Measurements from ENCODE around the gene TTC3.

TTC3 gene

GRCh38 chr21:37248298-37248697, 175.2 kb downstream of the TTC3 start:
- Histone ChIP-seq H3K27ac (ENCODE audit: low read length) (no peak overlapping the region), H3K9me3 (ENCODE audit: control insufficient read depth, insufficient read depth, low read length) (no peaks in the 10 kb centered on the region), H3K36me3 (ENCODE audit: control insufficient read depth, insufficient read depth, low read length) (no peaks in the 10 kb centered on the region), H3K4me3 (ENCODE audit: low read length) (no peak overlapping the region), H3K4me1 (ENCODE audit: control insufficient read depth, insufficient read depth, low read length) (no peaks in the 10 kb centered on the region), H3K27me3 (ENCODE audit: control insufficient read depth, insufficient read depth, low read length) (no peaks in the 10 kb centered on the region)
- DNase-seq (ENCODE audit: low read depth, low spot score) = no peak
- WGBS (ENCODE audit: insufficient coverage, insufficient read length) = no CpG with 5 or more reads among the region's 1 CpG

GRCh38 chr21:37249112-37249904, 176.3 kb downstream of the TTC3 start:
- Histone ChIP-seq H3K4me1 (ENCODE audit: control insufficient read depth, insufficient read depth, low read length) (no peaks in the 10 kb centered on the region), H3K27ac (ENCODE audit: low read length) (no peak overlapping the region), H3K4me3 (ENCODE audit: low read length) (no peak overlapping the region), H3K27me3 (ENCODE audit: control insufficient read depth, insufficient read depth, low read length) (no peaks in the 10 kb centered on the region), H3K36me3 (ENCODE audit: control insufficient read depth, insufficient read depth, low read length) (no peaks in the 10 kb centered on the region), H3K9me3 (ENCODE audit: control insufficient read depth, insufficient read depth, low read length) (no peaks in the 10 kb centered on the region)
- DNase-seq (ENCODE audit: low read depth, low spot score) = no peak
- no CpG with 5 or more reads among the region's 3 CpGs for WGBS (ENCODE audit: insufficient coverage, insufficient read length)

- no peaks in the 10 kb centered on the region for H3K27me3 ChIP-seq (ENCODE audit: control insufficient read depth, insufficient read depth, low read length)
- no peak overlapping the region for H3K4me3 ChIP-seq (ENCODE audit: low read length)
- H3K9me3 ChIP-seq (ENCODE audit: control insufficient read depth, insufficient read depth, low read length) = no peaks in the 10 kb centered on the region
- no peaks in the 10 kb centered on the region for H3K36me3 ChIP-seq (ENCODE audit: control insufficient read depth, insufficient read depth, low read length)
- WGBS (ENCODE audit: insufficient coverage, insufficient read length) = no CpG with 5 or more reads among the region's 2 CpGs
- H3K4me1 ChIP-seq (ENCODE audit: control insufficient read depth, insufficient read depth, low read length) = no peaks in the 10 kb centered on the region
- no peak for DNase-seq (ENCODE audit: low read depth, low spot score)
- H3K27ac ChIP-seq (ENCODE audit: low read length) = no peak overlapping the region
These were observed 178.2 kb downstream of the TTC3 start for GRCh38 chr21:37251294-37251634.
